Endothelial cell of umbilical vein (primary cell): ENCODE results near the gene JSRP1. TPM values are rescaled to one million over a fixed set of nuclear protein-coding genes. Genes with fewer than 3 reads are reported as not detected.
A peak's percentile ranks its signal among the peaks of the same experiment; 100 is the strongest.

Source experiments
- BruUV-seq: library from RNA; stranded (reverse); fragments of 400-500 nt; replicated peaks from 2 replicates; lab custom pipeline; 2021; lab: Mats Ljungman, UMichigan
- CTCF ChIA-PET: fragments of 300-600, 350-600 bp; sonication (Branson Sonifier 250); formaldehyde crosslinking; loops from one replicate; lab custom pipeline; 2021; ENCODE audit warnings: antibody characterized with exemption, inconsistent platforms; lab: Charles Lee
- POLR2A ChIA-PET: fragments of 300-600, 350-600 bp; sonication (Branson Sonifier 250); formaldehyde crosslinking; loops from one replicate; lab custom pipeline; 2021; ENCODE audit warnings: antibody characterized with exemption, inconsistent platforms; lab: Charles Lee
- DNase-seq: peaks from one replicate; pipeline ENCODE4 v3.0.0-alpha.2; 2011; ENCODE audit warnings: low read depth, low spot score
- FAIRE-seq: peaks from 2 replicates; lab custom pipeline; 2011; peaks lifted over from hg19 to GRCh38; lab: Jason Lieb, UNC
- H2AFZ ChIP-seq: 2 replicates; pipeline ENCODE4 v1.6.0; 2012; ENCODE audit warnings: low read depth, low read length, control low read depth, inconsistent platforms
- H3K27ac ChIP-seq: 2 replicates; pipeline ENCODE4 v1.5.1; 2011; ENCODE audit warnings: low read depth, mild to moderate bottlenecking, control low read depth, low read length, moderate library complexity; ENCODE audit not compliant: insufficient read depth
- H3K27me3 ChIP-seq, 2 experiments: 2 replicates each; pipeline versions ENCODE4 v1.6.0 to v1.6.1; 2011; ENCODE audit warnings: low read length in 2 of 2, mixed read lengths in 1 of 2; ENCODE audit not compliant: control insufficient read depth in 2 of 2, insufficient read depth in 2 of 2
- H3K36me3 ChIP-seq, 2 experiments: 2 replicates in 1 of 2; 3 replicates in 1 of 2; pipeline ENCODE4 v1.5.1; 2011; ENCODE audit warnings: low read length in 2 of 2, mild to moderate bottlenecking in 1 of 2, moderate library complexity in 1 of 2; ENCODE audit not compliant: control insufficient read depth in 2 of 2, insufficient read depth in 2 of 2; ENCODE audit errors: extremely low read depth in 1 of 2
- H3K4me1 ChIP-seq: 3 replicates; pipeline ENCODE4 v1.5.1; 2011; ENCODE audit warnings: mild to moderate bottlenecking, low read length; ENCODE audit not compliant: control insufficient read depth, insufficient read depth; ENCODE audit errors: extremely low read depth
- H3K4me2 ChIP-seq: 2 replicates; pipeline ENCODE4 v1.6.1; 2011; ENCODE audit warnings: low read length, control low read depth, mixed read lengths; ENCODE audit not compliant: insufficient read depth
- H3K4me3 ChIP-seq, 3 experiments: fragments of 200-600 bp in 1 of 3; sonication (generic), shearing (Covaris generic) in 1 of 3; replicated peaks in 1 of 3; 2 replicates each; pipeline ENCODE4 v1.5.1; 2011 to 2016; ENCODE audit warnings: control low read depth in 3 of 3, low read length in 3 of 3, mild to moderate bottlenecking in 2 of 3, inconsistent platforms in 1 of 3, low read depth in 1 of 3, moderate library complexity in 1 of 3; ENCODE audit not compliant: insufficient read depth in 1 of 3
- H3K79me2 ChIP-seq: 2 replicates; pipeline ENCODE4 v1.6.0; 2012; ENCODE audit warnings: low read length, inconsistent platforms; ENCODE audit not compliant: control insufficient read depth, insufficient read depth
- H3K9ac ChIP-seq: replicated peaks from 2 replicates; pipeline ENCODE3; 2011; ENCODE audit warnings: low read length, control low read depth; ENCODE audit not compliant: insufficient read depth; ENCODE audit errors: extremely low read depth
- H3K9me1 ChIP-seq: replicated peaks from 3 replicates; pipeline ENCODE4 v1.6.0; 2011; ENCODE audit warnings: mild to moderate bottlenecking, low read length; ENCODE audit not compliant: control insufficient read depth, insufficient read depth; ENCODE audit errors: extremely low read depth
- H3K9me3 ChIP-seq: replicated peaks from 2 replicates; pipeline ENCODE4 v1.5.1; 2012; ENCODE audit warnings: low read length, inconsistent platforms; ENCODE audit not compliant: control insufficient read depth, insufficient read depth
- H4K20me1 ChIP-seq: replicated peaks from 2 replicates; pipeline ENCODE3; 2011; ENCODE audit warnings: mild to moderate bottlenecking, low read length; ENCODE audit not compliant: control insufficient read depth, insufficient read depth; ENCODE audit errors: extremely low read depth
- CTCF ChIP-seq, 2 donors: IDR thresholded peaks; 1 replicate in 1 of 2; 2 replicates in 1 of 2; pipeline ENCODE4 v1.5.1; 2011; ENCODE audit warnings: low read length in 2 of 2, mild to moderate bottlenecking in 2 of 2, moderate library complexity in 2 of 2, control low read depth in 1 of 2, inconsistent platforms in 1 of 2, low read depth in 1 of 2; ENCODE audit not compliant: insufficient read depth in 1 of 2; ENCODE audit errors: extremely low read depth in 1 of 2
- EZH2 ChIP-seq: IDR thresholded peaks from 2 replicates; pipeline ENCODE4 v1.6.1; 2012; ENCODE audit warnings: borderline replicate concordance, low read depth, mild to moderate bottlenecking, moderate library complexity, low read length, inconsistent platforms; ENCODE audit not compliant: severe bottlenecking
- FOS ChIP-seq: IDR thresholded peaks from 2 replicates; pipeline ENCODE4 v1.6.1; 2011; ENCODE audit warnings: mild to moderate bottlenecking, low read length, moderate library complexity, borderline replicate concordance; ENCODE audit not compliant: insufficient read depth
- GATA2 ChIP-seq: IDR thresholded peaks from 2 replicates; pipeline ENCODE4 v1.7.0; 2011; ENCODE audit warnings: low read depth, mild to moderate bottlenecking, moderate library complexity, mixed read lengths, low read length; ENCODE audit not compliant: insufficient read length, insufficient read depth
- JUN ChIP-seq: IDR thresholded peaks from 2 replicates; pipeline ENCODE4 v1.6.1; 2011; ENCODE audit warnings: borderline replicate concordance, low read depth; ENCODE audit not compliant: insufficient read length, insufficient read depth
- MAX ChIP-seq: IDR thresholded peaks from 2 replicates; pipeline ENCODE4 v1.6.1; 2011; ENCODE audit not compliant: insufficient read depth, insufficient read length
- MYC ChIP-seq: IDR thresholded peaks from one replicate; pipeline ENCODE4 v1.6.1; 2011; ENCODE audit warnings: mild to moderate bottlenecking, low read depth, low read length
- POLR2A ChIP-seq: IDR thresholded peaks from 2 replicates; pipeline ENCODE4 v1.6.1; 2012; ENCODE audit warnings: low read depth, mild to moderate bottlenecking, control low read depth, low read length
- POLR2AphosphoS5 ChIP-seq: IDR thresholded peaks from 2 replicates; pipeline ENCODE4 v1.6.1; 2012; ENCODE audit warnings: low read depth, mild to moderate bottlenecking, control low read depth, low read length, moderate library complexity; ENCODE audit not compliant: insufficient read depth
- dilution Hi-C: fragments of 300-500 bp; cut with MboI; formaldehyde crosslinking; loops from one replicate; pipeline ENCODE4 v1.15.0; 2019; ENCODE audit warnings: low sequenced_read_pairs; ENCODE audit not compliant: extremely low pct_ligation_motif_present
- intact Hi-C: fragments of 100-400 bp; cut with micrococcal nuclease; formaldehyde crosslinking; loops from one replicate; pipeline ENCODE4 v1.10.0; 2022
- polyA plus RNA-seq, 4 experiments: library from polyadenylated mRNA; depleted of rRNA in 3 of 4; stranded (reverse) in 3 of 4; unstranded in 1 of 4; fragments of >200 nt; gene quantifications; 2 replicates each; pipeline versions ENCODE4 v1.2.1 to v1.2.3, GENCODE V29; 2011 to 2012; ENCODE audit warnings: missing spikeins in 1 of 4
- total RNA-seq: library from RNA; stranded (reverse); gene quantifications from 2 replicates; pipeline ENCODE4 v1.2.3, GENCODE V29; 2021

Gene JSRP1
- total and polyA plus RNA-seq, 2 donors (not counting 3 experiments of a cell fraction or from before 2014, with no cell fraction given), result not detected

GRCh38 chr19:2229103-2230032 lies 26.8 kb downstream of the JSRP1 start:
- Histone ChIP-seq H3K79me2 (peaks cover 15% of the 10 kb centered on the region), H3K27ac (no peak overlapping the region), H3K36me3 (peaks cover 2 to 40% of the 10 kb centered on the region in 2 experiments), H3K27me3 (no peaks in the 10 kb centered on the region), H2AFZ (no peak overlapping the region), H3K4me2 (no peak overlapping the region), H3K9me3 (no peaks in the 10 kb centered on the region), H3K4me1 (no peaks in the 10 kb centered on the region), H4K20me1 (no peaks in the 10 kb centered on the region), H3K9me1 (no peaks in the 10 kb centered on the region), H3K9ac (no peak overlapping the region), H3K4me3 (no peak overlapping the region)
- BruUV-seq, result no TSS peak
- intact Hi-C loops, result no loop called here
- dilution Hi-C loops, result no loop called here
- FAIRE-seq (no peak), DNase-seq (no peak)
- TF ChIP-seq MAX (no peak), POLR2A (peak; percentile 33), POLR2AphosphoS5 (peak; percentile 10)
- POLR2A ChIA-PET, result no interaction called here
- CTCF ChIA-PET, result interaction anchor here (1.9 to 3.0 kb wide), 2 partner anchors 8 to 74 kb away, joined by 4 to 17 read pairs; no protein-coding TSS in a partner anchor

- ChIA-PET CTCF (no interaction called here), POLR2A (no interaction called here)
- H3K36me3 ChIP-seq, result peaks cover 2 to 36% of the 10 kb centered on the region in 2 experiments
- no peak overlapping the region for H3K9ac ChIP-seq
- DNase-seq, result no peak
- no peaks in the 10 kb centered on the region for H3K9me1 ChIP-seq
- H2AFZ ChIP-seq, result no peak overlapping the region
- no peaks in the 10 kb centered on the region for H4K20me1 ChIP-seq
- no peak for TF ChIP-seq GATA2
- no peak for TF ChIP-seq POLR2A
- TF ChIP-seq MAX, result no peak
- TF ChIP-seq JUN, result no peak
- no peak for TF ChIP-seq CTCF (IDR thresholded peaks at IDR 0.05; ENCODE audit: extremely low read depth in 1 of 2, insufficient read depth in 1 of 2, low read depth in 1 of 2, low read length in 2 of 2)
- no peak for TF ChIP-seq POLR2AphosphoS5
- TF ChIP-seq EZH2, result no peak
- no peak for TF ChIP-seq FOS
- TF ChIP-seq MYC, result no peak
- no TSS peak for BruUV-seq
- dilution Hi-C loops (no loop called here), intact Hi-C loops (no loop called here)
- no peak for FAIRE-seq
- H3K4me1 ChIP-seq, result no peaks in the 10 kb centered on the region
- no peak overlapping the region for H3K4me3 ChIP-seq
- H3K4me2 ChIP-seq, result no peak overlapping the region
- peaks cover 5% of the 10 kb centered on the region for H3K79me2 ChIP-seq
- H3K9me3 ChIP-seq, result no peaks in the 10 kb centered on the region
- H3K27ac ChIP-seq, result no peak overlapping the region
- no peaks in the 10 kb centered on the region for H3K27me3 ChIP-seq
Measured at GRCh38 chr19:2228157-2229030, 27.8 kb downstream of the JSRP1 start.
